HG03108 (cell line): ENCODE measurements around the gene STAG1.
A peak's percentile ranks its signal among the peaks of the same experiment; 100 is the strongest.
"Not testable (repeated sequence)": the region's sequence is repeated elsewhere in the genome, so short reads cannot be mapped to it uniquely, and the experiment has no call there.

Source experiments
- ATAC-seq: cut with Tn5 transposase; IDR thresholded peaks from one replicate; pipeline ENCODE4 v1.9.1; 2021; ENCODE audit warnings: moderate library complexity; ENCODE audit not compliant: unreplicated experiment

The STAG1 gene

GRCh38 chr3:136749091-136749490, 3.1 kb downstream of the STAG1 start:
- ATAC-seq, result no peak

- no peak for ATAC-seq
Measured at GRCh38 chr3:136745916-136746315, 6.3 kb downstream of the STAG1 start.

- ATAC-seq, result no peak
Measured at GRCh38 chr3:136741063-136741462, 11.1 kb downstream of the STAG1 start.

GRCh38 chr3:136740351-136740958, 11.7 kb downstream of the STAG1 start:
- no peak for ATAC-seq

- ATAC-seq, result not testable (repeated sequence)
Measured at GRCh38 chr3:136736950-136737349, 15.2 kb downstream of the STAG1 start.

GRCh38 chr3:136735103-136735502, 17.1 kb downstream of the STAG1 start:
- no peak for ATAC-seq

GRCh38 chr3:136734382-136735070, 17.7 kb downstream of the STAG1 start:
- no peak for ATAC-seq

- no peak for ATAC-seq
Measured at GRCh38 chr3:136733317-136733833, 18.8 kb downstream of the STAG1 start.

- ATAC-seq, result no peak
Measured at GRCh38 chr3:136731274-136731884, 20.8 kb downstream of the STAG1 start.

GRCh38 chr3:136730595-136731273, 21.4 kb downstream of the STAG1 start:
- ATAC-seq, result peak; percentile 64

GRCh38 chr3:136728918-136729317, 23.3 kb downstream of the STAG1 start:
- no peak for ATAC-seq

- ATAC-seq, result no peak
Measured at GRCh38 chr3:136728473-136728872, 23.7 kb downstream of the STAG1 start.

- ATAC-seq, result no peak
Measured at GRCh38 chr3:136725468-136725867, 26.7 kb downstream of the STAG1 start.

GRCh38 chr3:136722916-136723315, 29.3 kb downstream of the STAG1 start:
- ATAC-seq, result not testable (repeated sequence)

GRCh38 chr3:136722399-136722798, 29.8 kb downstream of the STAG1 start:
- ATAC-seq, result not testable (repeated sequence)

- ATAC-seq, result no peak
Measured at GRCh38 chr3:136720091-136720490, 32.1 kb downstream of the STAG1 start.

GRCh38 chr3:136716629-136717028, 35.5 kb downstream of the STAG1 start:
- no peak for ATAC-seq

- ATAC-seq, result no peak
Measured at GRCh38 chr3:136714020-136714419, 38.2 kb downstream of the STAG1 start.

GRCh38 chr3:136712941-136713340, 39.2 kb downstream of the STAG1 start:
- ATAC-seq, result no peak

- ATAC-seq, result not testable (repeated sequence)
Measured at GRCh38 chr3:136711888-136712287, 40.3 kb downstream of the STAG1 start.

- ATAC-seq, result no peak
Measured at GRCh38 chr3:136711277-136711676, 40.9 kb downstream of the STAG1 start.
